IMR-90 (cell line): ENCODE results near the gene MED19. TPM values are rescaled to one million over a fixed set of nuclear protein-coding genes. Genes with fewer than 3 reads are reported as not detected.

Experiments
- ATAC-seq: fragments of 200-7000 bp; cut with Tn5 transposase; 2 replicates; pipeline ENCODE4 v1.9.1; 2020; ENCODE audit warnings: low read depth, mild to moderate bottlenecking, moderate library complexity
- BruUV-seq: library from RNA; stranded (reverse); fragments of 400-500 nt; replicated peaks from 2 replicates; lab custom pipeline; 2021; lab: Mats Ljungman, UMichigan
- CTCF ChIA-PET: fragments of 300-600 bp; formaldehyde crosslinking; extraction: SDS; loops from one replicate; lab custom pipeline; 2021; ENCODE audit warnings: antibody characterized with exemption; lab: Yijun Ruan, JAX
- POLR2A ChIA-PET: fragments of 300-600 bp; sonication (Branson Sonifier 250); formaldehyde crosslinking; loops from one replicate; lab custom pipeline; 2022; ENCODE audit warnings: antibody characterized with exemption; ENCODE audit not compliant: unreplicated experiment; lab: Charles Lee
- DNase-seq: peaks from one replicate; pipeline ENCODE4 v3.0.0; 2013
- H2AFZ ChIP-seq: replicated peaks from 2 replicates; pipeline ENCODE3; 2013; ENCODE audit warnings: low read length, mild to moderate bottlenecking; ENCODE audit not compliant: poor library complexity
- H2AK5ac ChIP-seq: 2 replicates; pipeline ENCODE4 v1.6.1; 2013; ENCODE audit warnings: low read depth, low read length, inconsistent platforms
- H2AK9ac ChIP-seq: replicated peaks from 2 replicates; pipeline ENCODE3; 2013; ENCODE audit warnings: mild to moderate bottlenecking, low read depth, low read length, moderate library complexity; ENCODE audit not compliant: poor library complexity
- H2BK120ac ChIP-seq: 2 replicates; pipeline ENCODE4 v1.6.1; 2013; ENCODE audit warnings: low read depth, low read length, inconsistent platforms
- H2BK15ac ChIP-seq: 3 replicates; pipeline ENCODE4 v1.6.1; 2013; ENCODE audit warnings: low read depth, low read length, inconsistent platforms
- H2BK20ac ChIP-seq: 2 replicates; pipeline ENCODE4 v1.6.1; 2013; ENCODE audit warnings: low read depth, mild to moderate bottlenecking, inconsistent platforms, low read length, moderate library complexity
- H2BK5ac ChIP-seq: 2 replicates; pipeline ENCODE4 v1.6.1; 2013; ENCODE audit warnings: mild to moderate bottlenecking, low read depth, low read length, inconsistent platforms; ENCODE audit not compliant: poor library complexity, severe bottlenecking
- H3K14ac ChIP-seq: replicated peaks from 2 replicates; pipeline ENCODE4 v1.6.1; 2013; ENCODE audit warnings: low read depth, low read length, inconsistent platforms
- H3K18ac ChIP-seq: 2 replicates; pipeline ENCODE4 v1.6.1; 2013; ENCODE audit warnings: low read depth, low read length, control low read depth
- H3K23ac ChIP-seq: 2 replicates; pipeline ENCODE4 v1.6.1; 2013; ENCODE audit warnings: low read depth, low read length, inconsistent platforms
- H3K27ac ChIP-seq: 2 replicates; pipeline ENCODE4 v1.5.1; 2013; ENCODE audit warnings: mild to moderate bottlenecking, control low read depth, low read length; ENCODE audit not compliant: insufficient read depth
- H3K27me3 ChIP-seq: 2 replicates; pipeline ENCODE4 v1.6.1; 2013; ENCODE audit warnings: low read length; ENCODE audit not compliant: control insufficient read depth, insufficient read depth
- H3K36me3 ChIP-seq: 2 replicates; pipeline ENCODE4 v1.6.1; 2013; ENCODE audit warnings: low read length, mixed read lengths; ENCODE audit not compliant: control insufficient read depth, insufficient read depth
- H3K4ac ChIP-seq: 2 replicates; pipeline ENCODE4 v1.6.1; 2013; ENCODE audit warnings: low read depth, low read length, inconsistent platforms
- H3K4me1 ChIP-seq: 2 replicates; pipeline ENCODE4 v1.6.1; 2013; ENCODE audit warnings: low read length, mixed read lengths; ENCODE audit not compliant: control insufficient read depth, insufficient read depth
- H3K4me2 ChIP-seq: 2 replicates; pipeline ENCODE4 v1.6.1; 2013; ENCODE audit warnings: low read depth, mild to moderate bottlenecking, control low read depth, low read length, moderate library complexity
- H3K4me3 ChIP-seq: 2 replicates; pipeline ENCODE4 v1.5.1; 2013; ENCODE audit warnings: low read depth, mild to moderate bottlenecking, control low read depth, low read length, moderate library complexity; ENCODE audit not compliant: insufficient read depth
- H3K56ac ChIP-seq: 2 replicates; pipeline ENCODE4 v1.6.1; 2013; ENCODE audit warnings: low read length, inconsistent platforms; ENCODE audit not compliant: insufficient read depth; ENCODE audit errors: extremely low read depth
- H3K79me1 ChIP-seq, 2 experiments: 2 replicates each; pipeline ENCODE4 v1.6.1; 2013; ENCODE audit warnings: low read length in 2 of 2, inconsistent platforms in 1 of 2, low read depth in 1 of 2
- H3K9ac ChIP-seq: 2 replicates; pipeline ENCODE4 v1.6.1; 2013; ENCODE audit warnings: low read depth, low read length, control low read depth
- H3K9me1 ChIP-seq: 2 replicates; pipeline ENCODE4 v1.6.1; 2013; ENCODE audit warnings: low read length, inconsistent platforms; ENCODE audit not compliant: insufficient read depth
- H3K9me3 ChIP-seq: 2 replicates; pipeline ENCODE4 v1.6.1; 2013; ENCODE audit warnings: low read length; ENCODE audit not compliant: control insufficient read depth, insufficient read depth
- H4K20me1 ChIP-seq: 2 replicates; pipeline ENCODE4 v1.6.1; 2013; ENCODE audit warnings: low read length, inconsistent platforms; ENCODE audit not compliant: insufficient read depth
- H4K5ac ChIP-seq: 2 replicates; pipeline ENCODE4 v1.6.1; 2013; ENCODE audit warnings: mild to moderate bottlenecking, low read depth, low read length, control low read depth
- H4K8ac ChIP-seq, 2 experiments: 2 replicates each; pipeline ENCODE4 v1.6.1; 2013; ENCODE audit warnings: low read depth in 2 of 2, low read length in 2 of 2, control low read depth in 1 of 2, inconsistent platforms in 1 of 2
- H4K91ac ChIP-seq: 2 replicates; pipeline ENCODE4 v1.6.1; 2013; ENCODE audit warnings: low read depth, low read length, inconsistent platforms; ENCODE audit not compliant: insufficient read depth
- BHLHE40 ChIP-seq: fragments of 150-350 bp; IDR thresholded peaks from 2 replicates; pipeline ENCODE4 v1.6.1; 2016; ENCODE audit warnings: mild to moderate bottlenecking, low read depth, low read length
- CEBPB ChIP-seq: IDR thresholded peaks from 2 replicates; pipeline ENCODE4 v1.6.1; 2012; ENCODE audit warnings: low read depth, low read length, improper control_type of control experiment
- CTCF ChIP-seq: conservative IDR thresholded peaks from 2 replicates; pipeline ENCODE4 v1.5.1; 2012; ENCODE audit warnings: mild to moderate bottlenecking, low read depth, low read length, improper control_type of control experiment
- ELK1 ChIP-seq: fragments of 150-350 bp; IDR thresholded peaks from 2 replicates; pipeline ENCODE4 v1.6.1; 2016; ENCODE audit warnings: low read depth, mild to moderate bottlenecking, low read length, moderate library complexity, borderline replicate concordance
- FOS ChIP-seq: fragments of 150-350 bp; IDR thresholded peaks from 2 replicates; pipeline ENCODE4 v1.6.1; 2016; ENCODE audit warnings: low read depth, low read length
- MAFK ChIP-seq: IDR thresholded peaks from 2 replicates; pipeline ENCODE4 v1.6.1; 2012; ENCODE audit warnings: low read depth, low read length, improper control_type of control experiment
- MAZ ChIP-seq: IDR thresholded peaks from 2 replicates; pipeline ENCODE4 v1.6.1; 2012; ENCODE audit warnings: low read depth, mild to moderate bottlenecking, low read length, improper control_type of control experiment, moderate library complexity, borderline replicate concordance
- MXI1 ChIP-seq: IDR thresholded peaks from 2 replicates; pipeline ENCODE4 v1.6.1; 2012; ENCODE audit warnings: low read depth, mild to moderate bottlenecking, low read length, moderate library complexity, borderline replicate concordance
- NFE2L2 ChIP-seq: fragments of 150-350 bp; IDR thresholded peaks from 2 replicates; pipeline ENCODE4 v1.6.1; 2016; ENCODE audit warnings: low read depth, mild to moderate bottlenecking, low read length
- POLR2A ChIP-seq: IDR thresholded peaks from 2 replicates; pipeline ENCODE4 v1.6.1; 2012; ENCODE audit warnings: mild to moderate bottlenecking, low read depth, low read length
- RAD21 ChIP-seq: IDR thresholded peaks from 2 replicates; pipeline ENCODE4 v1.6.1; 2012; ENCODE audit warnings: low read length, improper control_type of control experiment
- RCOR1 ChIP-seq: IDR thresholded peaks from 2 replicates; pipeline ENCODE4 v1.6.1; 2012; ENCODE audit warnings: mild to moderate bottlenecking, low read length, improper control_type of control experiment; ENCODE audit not compliant: insufficient replicate concordance
- SMC3 ChIP-seq: fragments of 150-350 bp; IDR thresholded peaks from 2 replicates; pipeline ENCODE4 v1.6.1; 2016; ENCODE audit warnings: low read depth, mild to moderate bottlenecking, antibody characterized with exemption, low read length, moderate library complexity
- USF2 ChIP-seq: fragments of 150-350 bp; IDR thresholded peaks from 2 replicates; pipeline ENCODE4 v1.6.1; 2017; ENCODE audit warnings: mild to moderate bottlenecking, antibody characterized with exemption, low read length, low read depth
- WGBS, 2 experiments: methylation state at CpG; one replicate each; pipeline versions ENCODE4 v1.1.5 to v1.1.7; 2013; ENCODE audit warnings: missing lambda C conversion rate in 2 of 2; ENCODE audit not compliant: insufficient read length in 1 of 2; ENCODE audit errors: extremely low coverage in 2 of 2; 5-methylcytosine and 5-hydroxymethylcytosine counted together
- dilution Hi-C: fragments of 300-500 bp; cut with HindIII; formaldehyde crosslinking; loops from one replicate; pipeline ENCODE4 v1.14.3; 2018; ENCODE audit warnings: low sequenced_read_pairs; ENCODE audit not compliant: unreplicated experiment
- in situ Hi-C: fragments of 300-500 bp; cut with MboI; formaldehyde crosslinking; loops from 3 replicates; pipeline ENCODE4 v1.14.3; 2019; ENCODE audit warnings: low sequenced_read_pairs, inconsistent platforms, mixed read lengths
- intact Hi-C: fragments of 100-400 bp; cut with micrococcal nuclease; formaldehyde crosslinking; loops from 2 replicates; pipeline ENCODE4 v1.10.0; 2022
- polyA plus RNA-seq, 3 experiments: library from polyadenylated mRNA; depleted of rRNA; stranded (reverse); fragments of >200 nt; gene quantifications; 2 replicates each; pipeline ENCODE4 v1.2.3, GENCODE V29; 2012; ENCODE audit warnings: low replicate concordance in 1 of 3
- total RNA-seq: library from RNA; depleted of rRNA; stranded (reverse); fragments of >200 nt; gene quantifications from 2 replicates; pipeline ENCODE4 v1.2.3, GENCODE V29; 2012

The MED19 gene
- total and polyA plus RNA-seq, 2 of the 4 experiments (the other 2 are of a cell fraction), result 14.0 to 35.0 TPM

GRCh38 chr11:57667736-57668433 lies 44.1 kb downstream of the MED19 start, which contains the start of gene ZDHHC5:
ZDHHC5 (plus strand) TSS chr11:57668114; CDS start chr11:57673091, 4,977 bp downstream.
- ATAC-seq (peak; percentile 89), DNase-seq (peak; percentile 100)
- Histone ChIP-seq H3K79me1 (peaks cover 0 to 21% of the 10 kb centered on the region in 2 experiments; a peak in 2 of 4 replicates), H3K14ac (peak within 1 kb of the TSS; percentile 99), H3K36me3 (peaks cover 9% of the 10 kb centered on the region), H3K27me3 (no peaks in the 10 kb centered on the region), H3K4me3 (peak within 1 kb of the TSS; percentile 98), H3K9ac (peak within 1 kb of the TSS; percentile 99), H2BK20ac (peak within 1 kb of the TSS; percentile 99), H3K4me1 (peaks cover 2% of the 10 kb centered on the region; the same call in 1 of the 2 replicates), H4K5ac (peak within 1 kb of the TSS; percentile 95), H4K91ac (peak within 1 kb of the TSS; percentile 94), H3K4me2 (peak within 1 kb of the TSS; percentile 90), H3K9me3 (no peaks in the 10 kb centered on the region), H3K18ac (peak within 1 kb of the TSS; percentile 96), H4K20me1 (peaks cover 9% of the 10 kb centered on the region), H3K4ac (peak within 1 kb of the TSS; percentile 98), H2AK9ac (peak within 1 kb of the TSS; percentile 94), H2AFZ (peak within 1 kb of the TSS; percentile 93), H3K9me1 (no peaks in the 10 kb centered on the region), H2BK5ac (peak within 1 kb of the TSS; percentile 96), H3K23ac (peak within 1 kb of the TSS; percentile 100), H2AK5ac (peak within 1 kb of the TSS; percentile 90), H2BK120ac (peak within 1 kb of the TSS; percentile 100), H3K56ac (peak within 1 kb of the TSS; percentile 99), H4K8ac (peak within 1 kb of the TSS; percentile 81 to 96), H3K27ac (peak within 1 kb of the TSS; percentile 94), H2BK15ac (peak within 1 kb of the TSS; percentile 91; the same call in 2 of the 3 replicates)
- ChIA-PET CTCF (no interaction called here), POLR2A (interaction anchor here (0.6 kb wide), 1 partner anchor 979 kb away, joined by 3 read pairs; no protein-coding TSS in a partner anchor)
- in situ Hi-C loops (no loop called here), intact Hi-C loops (loop anchor here (5.0 kb wide), 2 partner anchors 649 to 854 kb away; no protein-coding TSS in a partner anchor), dilution Hi-C loops (no loop called here)
- BruUV-seq, result no TSS peak
- 0% methylated on average over 72 of the region's 96 CpGs; no CpG with 5 or more reads in 1 of the 2 experiments for WGBS, 2 experiments
- TF ChIP-seq ELK1 (no peak), SMC3 (peak; percentile 45), CTCF (peak; percentile 57), USF2 (no peak), RCOR1 (peak; percentile 31), CEBPB (no peak), MXI1 (peak; percentile 88; the same call in 1 of the 2 replicates), BHLHE40 (no peak), NFE2L2 (no peak), MAFK (no peak), MAZ (peak; percentile 99), FOS (no peak), RAD21 (peak; percentile 27), POLR2A (peak; percentile 93)
